NB4 (cell line): ENCODE data around the gene CCDC89.

Source experiments
- POLR2A ChIP-seq: IDR thresholded peaks from 2 replicates; pipeline ENCODE4 v1.6.1; 2011; ENCODE audit warnings: mild to moderate bottlenecking; ENCODE audit not compliant: insufficient read length; ENCODE audit errors: extremely low read depth
- TF ChIP-seq, protein P1 (sequence below): IDR thresholded peaks from 2 replicates; pipeline ENCODE4 v1.6.1; 2011; ENCODE audit warnings: low read depth, low read length
- TF ChIP-seq, protein P2 (sequence below): IDR thresholded peaks from one replicate; pipeline ENCODE4 v1.5.1; 2012; ENCODE audit warnings: low read depth, low read length

DNA sequence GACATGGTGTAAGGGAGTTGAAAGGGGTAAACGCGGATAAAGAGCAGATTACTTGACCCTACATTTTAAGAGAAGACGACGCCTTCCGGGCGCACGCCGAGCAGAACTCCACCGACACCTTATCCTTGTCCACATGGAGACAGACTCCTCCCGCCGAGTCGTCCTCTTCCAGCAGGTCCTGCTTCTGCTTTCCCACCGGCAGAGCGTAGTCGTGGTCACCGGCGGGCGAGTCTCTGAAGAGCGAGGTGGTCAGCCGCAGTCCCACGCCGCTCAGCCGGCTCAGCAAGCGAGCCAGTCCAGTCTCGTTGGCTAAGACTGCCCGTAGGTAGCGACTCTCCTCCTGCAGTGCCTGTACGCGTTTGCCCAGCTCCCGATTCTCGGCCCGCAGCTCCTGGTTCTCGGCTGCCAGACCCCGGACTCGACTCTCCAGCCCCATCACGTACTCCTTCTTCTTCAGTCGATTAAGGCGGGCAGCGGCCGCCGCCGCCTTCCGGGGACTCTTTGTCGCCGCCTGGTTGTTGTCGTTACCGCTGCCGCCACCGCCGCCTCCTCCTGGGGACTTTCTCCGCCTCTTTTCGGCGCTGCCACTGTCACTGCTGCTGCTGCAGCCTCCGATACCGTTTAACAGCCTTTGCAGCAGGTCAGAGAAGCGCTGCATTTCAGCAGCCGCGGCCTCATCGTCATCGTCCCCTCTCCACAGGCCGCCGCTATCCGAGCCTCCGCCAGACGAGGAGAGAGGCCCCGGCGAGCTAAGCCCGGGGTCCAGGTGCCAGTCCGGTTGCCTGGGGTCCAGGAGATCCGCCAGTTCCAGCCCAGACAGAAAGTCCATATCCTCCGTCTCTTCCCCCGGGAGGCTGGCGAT, 22.0 kb downstream of the CCDC89 start:
- TF ChIP-seq, protein P1, sequence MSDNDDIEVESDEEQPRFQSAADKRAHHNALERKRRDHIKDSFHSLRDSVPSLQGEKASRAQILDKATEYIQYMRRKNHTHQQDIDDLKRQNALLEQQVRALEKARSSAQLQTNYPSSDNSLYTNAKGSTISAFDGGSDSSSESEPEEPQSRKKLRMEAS, result peak; percentile 58
- TF ChIP-seq, protein P2, sequence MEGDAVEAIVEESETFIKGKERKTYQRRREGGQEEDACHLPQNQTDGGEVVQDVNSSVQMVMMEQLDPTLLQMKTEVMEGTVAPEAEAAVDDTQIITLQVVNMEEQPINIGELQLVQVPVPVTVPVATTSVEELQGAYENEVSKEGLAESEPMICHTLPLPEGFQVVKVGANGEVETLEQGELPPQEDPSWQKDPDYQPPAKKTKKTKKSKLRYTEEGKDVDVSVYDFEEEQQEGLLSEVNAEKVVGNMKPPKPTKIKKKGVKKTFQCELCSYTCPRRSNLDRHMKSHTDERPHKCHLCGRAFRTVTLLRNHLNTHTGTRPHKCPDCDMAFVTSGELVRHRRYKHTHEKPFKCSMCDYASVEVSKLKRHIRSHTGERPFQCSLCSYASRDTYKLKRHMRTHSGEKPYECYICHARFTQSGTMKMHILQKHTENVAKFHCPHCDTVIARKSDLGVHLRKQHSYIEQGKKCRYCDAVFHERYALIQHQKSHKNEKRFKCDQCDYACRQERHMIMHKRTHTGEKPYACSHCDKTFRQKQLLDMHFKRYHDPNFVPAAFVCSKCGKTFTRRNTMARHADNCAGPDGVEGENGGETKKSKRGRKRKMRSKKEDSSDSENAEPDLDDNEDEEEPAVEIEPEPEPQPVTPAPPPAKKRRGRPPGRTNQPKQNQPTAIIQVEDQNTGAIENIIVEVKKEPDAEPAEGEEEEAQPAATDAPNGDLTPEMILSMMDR, result peak; percentile 40
- peak; percentile 36 for TF ChIP-seq POLR2A
